Measurements from ENCODE around the gene GPR161. TPM values are rescaled to one million over a fixed set of nuclear protein-coding genes. Genes with fewer than 3 reads are reported as not detected.
A peak's percentile ranks its signal among the peaks of the same experiment; 100 is the strongest.

GPR161 gene
- total and polyA plus RNA-seq, 4 donors: 17.3 to 22.7 (median 21.3) TPM

DNA sequence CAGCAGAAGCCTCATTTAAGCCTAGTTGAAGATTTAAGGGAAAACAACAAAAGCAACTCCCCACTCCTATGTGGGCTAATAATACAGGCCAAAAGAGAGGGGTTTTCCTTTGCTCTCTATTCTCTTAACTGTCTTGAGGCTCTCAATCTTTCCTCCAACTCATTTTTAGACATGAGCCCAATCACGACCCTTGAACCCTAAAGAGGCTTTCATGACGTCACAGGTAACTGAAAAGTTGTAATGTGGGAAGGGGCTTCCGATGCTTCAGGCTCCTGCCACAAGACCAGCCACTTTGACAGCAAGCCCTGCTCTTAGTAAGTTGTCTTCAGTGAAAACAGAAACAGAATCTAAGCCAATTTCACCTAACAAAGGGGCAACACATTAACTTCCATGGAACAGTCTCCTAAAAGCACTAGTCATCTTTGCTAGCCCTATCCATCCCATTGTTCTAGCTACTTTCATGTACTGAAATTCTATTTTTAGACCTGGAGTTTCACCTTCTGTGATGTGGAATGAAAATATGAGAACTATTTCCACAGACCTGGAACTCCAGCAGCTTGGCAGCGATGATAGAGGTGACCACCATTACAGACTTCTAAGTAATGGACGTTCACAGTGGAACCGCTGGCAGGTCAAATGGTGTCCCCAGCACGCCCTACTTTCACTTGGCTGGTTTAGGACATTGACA, 36.3 kb downstream of the GPR161 start:
- Histone ChIP-seq H3K9me3 (ENCODE audit: control insufficient read depth, insufficient read depth, low read length) (no peaks in the 10 kb centered on the region), H3K27ac (ENCODE audit: low read depth, low read length) (no peak overlapping the region), H3K27me3 (ENCODE audit: control insufficient read depth, insufficient read depth, low read length) (no peaks in the 10 kb centered on the region), H3K4me1 (ENCODE audit: control insufficient read depth, insufficient read depth, low read length) (peaks cover 7% of the 10 kb centered on the region), H3K36me3 (ENCODE audit: control insufficient read depth, insufficient read depth, low read length) (peaks cover 54% of the 10 kb centered on the region), H3K4me3 (ENCODE audit: low read depth, low read length) (no peak overlapping the region)
- 91% methylated on average over 4 of the region's 7 CpGs for WGBS (ENCODE audit: insufficient coverage)
- no peak for DNase-seq (ENCODE audit: low read depth in 4 of 6, low spot score in 6 of 6)

DNA sequence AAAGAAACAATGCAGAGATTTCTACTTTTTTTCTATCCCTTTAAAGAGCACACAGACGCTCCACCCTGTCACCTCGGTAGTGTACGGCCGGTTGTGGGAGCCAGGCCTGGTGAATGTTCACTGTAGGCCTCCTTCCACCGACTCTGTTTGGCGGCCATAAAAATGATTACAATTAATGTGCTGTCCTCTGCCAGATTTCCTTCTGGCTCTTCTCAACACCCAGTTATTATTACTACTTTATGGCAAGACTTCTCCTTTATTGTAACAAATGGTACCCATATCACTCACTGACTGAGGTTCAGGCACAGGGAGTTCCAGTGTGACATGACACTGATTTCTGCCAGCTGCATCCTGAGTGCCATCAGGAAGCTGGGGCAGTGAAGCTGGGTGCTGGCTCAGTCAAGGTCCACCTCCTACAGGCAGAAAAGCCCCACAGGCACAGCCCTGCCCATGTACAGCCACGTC, 37.4 kb downstream of the GPR161 start:
- H3K36me3 ChIP-seq (ENCODE audit: control insufficient read depth, insufficient read depth, low read length): peaks cover 51% of the 10 kb centered on the region
- 41% methylated on average over 4 of the region's 7 CpGs for WGBS (ENCODE audit: insufficient coverage)

DNA sequence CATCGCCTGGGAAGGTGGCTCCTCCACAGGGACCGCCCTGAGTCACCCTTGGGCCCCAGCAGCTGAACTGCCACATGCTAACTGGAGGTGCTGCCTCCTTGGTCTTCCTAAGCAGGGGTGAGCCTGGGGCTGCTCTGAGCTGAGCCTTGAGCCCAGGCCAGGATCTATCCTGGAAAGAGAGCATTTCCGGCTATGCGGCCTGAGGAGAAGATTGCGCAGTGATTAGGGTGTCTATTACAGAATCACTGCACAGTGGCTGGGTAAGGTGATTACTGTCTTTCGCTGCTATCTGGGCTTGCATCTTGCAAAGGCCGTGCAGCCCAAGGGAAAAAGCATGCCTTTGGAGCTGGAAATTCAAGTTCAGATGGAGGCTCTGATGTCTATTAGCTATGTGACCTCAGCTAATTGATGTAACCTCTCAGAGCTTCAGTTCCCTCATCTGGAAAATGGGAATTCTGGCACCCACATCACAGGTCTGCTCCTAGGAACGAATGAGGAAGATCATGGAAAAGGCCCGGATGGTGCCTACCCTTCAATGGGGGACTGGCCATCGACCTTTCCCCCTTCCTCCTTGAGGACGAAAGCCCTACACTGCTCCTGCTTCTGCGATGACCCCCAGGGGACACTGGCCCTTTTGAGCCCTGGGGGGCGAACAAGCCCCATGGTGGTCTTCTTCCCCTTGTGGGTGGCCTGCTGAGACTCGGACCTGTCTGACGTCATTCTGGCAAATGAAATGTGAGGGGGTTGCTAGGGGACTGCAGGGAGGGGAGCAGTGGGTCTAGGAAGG, 38.0 kb downstream of the GPR161 start:
- Histone ChIP-seq H3K27me3 (ENCODE audit: control insufficient read depth, insufficient read depth, low read length) (no peaks in the 10 kb centered on the region), H3K4me3 (ENCODE audit: low read depth, low read length) (no peak overlapping the region), H3K27ac (ENCODE audit: low read depth, low read length) (no peak overlapping the region), H3K36me3 (ENCODE audit: control insufficient read depth, insufficient read depth, low read length) (peaks cover 47% of the 10 kb centered on the region), H3K4me1 (ENCODE audit: control insufficient read depth, insufficient read depth, low read length) (peaks cover 7% of the 10 kb centered on the region), H3K9me3 (ENCODE audit: control insufficient read depth, insufficient read depth, low read length) (no peaks in the 10 kb centered on the region)
- no peak for DNase-seq (ENCODE audit: low read depth in 4 of 6, low spot score in 6 of 6)
- 97% methylated on average over 10 of the region's 15 CpGs for WGBS (ENCODE audit: insufficient coverage)

More for the DNA sequence above, 37.4 kb downstream of the GPR161 start:
- Histone ChIP-seq H3K4me3 (ENCODE audit: low read depth, low read length) (no peak overlapping the region), H3K27ac (ENCODE audit: low read depth, low read length) (no peak overlapping the region), H3K27me3 (ENCODE audit: control insufficient read depth, insufficient read depth, low read length) (no peaks in the 10 kb centered on the region), H3K4me1 (ENCODE audit: control insufficient read depth, insufficient read depth, low read length) (peaks cover 7% of the 10 kb centered on the region), H3K9me3 (ENCODE audit: control insufficient read depth, insufficient read depth, low read length) (no peaks in the 10 kb centered on the region)
- DNase-seq (ENCODE audit: low read depth in 4 of 6, low spot score in 6 of 6): no peak

DNA sequence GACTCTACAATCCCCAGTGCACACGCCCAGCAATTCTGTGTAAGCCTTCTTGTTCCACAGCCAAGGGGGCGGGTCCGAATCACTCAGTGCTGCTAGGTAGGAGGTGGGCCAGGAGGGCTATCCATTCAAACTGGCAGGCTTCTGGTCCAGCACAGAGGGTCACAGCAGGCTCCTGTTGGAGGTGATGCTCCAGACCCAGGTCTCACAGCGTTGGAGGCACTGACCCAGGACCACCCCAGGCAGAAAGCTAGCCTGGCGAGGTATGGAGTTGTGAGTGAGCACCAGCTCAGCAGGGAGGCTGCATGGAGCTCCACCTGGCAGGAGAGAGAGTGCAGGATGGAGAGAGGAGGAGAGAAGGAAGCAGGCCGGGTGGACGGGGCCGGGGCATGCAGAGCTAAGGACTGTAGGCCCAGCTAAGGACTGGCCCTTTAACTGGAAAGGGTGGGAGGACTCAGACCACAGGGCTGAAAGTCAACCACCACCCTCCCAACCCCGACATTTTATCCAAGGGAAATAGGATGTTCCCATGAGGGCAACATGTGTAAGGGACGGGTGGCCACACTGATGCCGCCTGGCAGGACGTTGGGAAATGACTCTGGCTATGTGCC, 38.7 kb downstream of the GPR161 start:
- no peak overlapping the region for H3K4me3 ChIP-seq (ENCODE audit: low read depth, low read length)
- no peak overlapping the region for H3K27ac ChIP-seq (ENCODE audit: low read depth, low read length)
- DNase-seq (ENCODE audit: low read depth in 4 of 6, low spot score in 6 of 6): no peak
- WGBS (ENCODE audit: insufficient coverage): 97% methylated on average over 11 of the region's 12 CpGs
- peaks cover 42% of the 10 kb centered on the region for H3K36me3 ChIP-seq (ENCODE audit: control insufficient read depth, insufficient read depth, low read length)
- no peaks in the 10 kb centered on the region for H3K27me3 ChIP-seq (ENCODE audit: control insufficient read depth, insufficient read depth, low read length)
- H3K4me1 ChIP-seq (ENCODE audit: control insufficient read depth, insufficient read depth, low read length): peaks cover 7% of the 10 kb centered on the region
- H3K9me3 ChIP-seq (ENCODE audit: control insufficient read depth, insufficient read depth, low read length): no peaks in the 10 kb centered on the region

DNA sequence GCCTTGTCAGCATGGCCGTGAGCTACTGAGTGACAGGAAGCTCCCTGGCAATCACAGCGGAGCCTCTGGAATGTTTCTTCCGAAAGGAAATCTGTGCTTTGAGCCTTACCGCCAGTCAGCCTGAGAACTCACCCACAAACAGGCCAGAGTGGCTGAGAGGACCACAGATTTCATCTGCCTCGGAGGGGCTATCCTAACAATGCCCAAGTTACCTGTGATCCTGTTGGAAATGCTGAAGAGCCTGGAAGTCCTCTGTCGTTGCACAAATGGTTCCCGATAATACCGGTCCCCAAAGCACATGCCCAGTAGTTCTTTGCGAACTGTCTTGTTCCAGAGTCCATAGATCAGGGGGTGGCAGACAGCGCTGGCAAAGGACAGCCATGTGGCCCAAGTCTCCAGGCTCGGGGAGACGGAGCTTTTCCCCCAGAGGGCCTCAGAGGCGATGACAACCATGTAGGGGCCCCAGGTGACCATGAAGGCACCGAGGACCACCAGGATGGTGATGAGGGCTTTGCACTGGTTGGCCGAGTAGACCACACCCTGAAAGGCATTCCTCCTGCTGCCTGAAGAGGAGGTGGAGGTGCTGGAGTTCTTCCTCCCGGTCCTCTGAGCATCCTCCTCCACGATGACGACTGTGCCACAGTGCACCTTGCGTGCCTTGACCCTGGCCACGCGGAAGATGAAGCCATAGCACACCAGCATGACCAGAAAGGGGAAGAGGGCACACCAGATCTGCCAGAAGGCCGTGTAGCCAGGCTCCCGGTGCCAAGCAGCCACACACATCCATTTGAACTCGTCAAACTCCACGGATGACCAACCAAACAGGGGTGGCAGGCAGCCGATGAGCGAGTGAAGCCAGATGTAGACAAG, 40.2 kb downstream of the GPR161 start:
- WGBS (ENCODE audit: insufficient coverage): 91% methylated on average over 24 of the region's 27 CpGs
- Histone ChIP-seq H3K4me1 (ENCODE audit: control insufficient read depth, insufficient read depth, low read length) (peaks cover 19% of the 10 kb centered on the region), H3K4me3 (ENCODE audit: low read depth, low read length) (no peak overlapping the region), H3K27ac (ENCODE audit: low read depth, low read length) (no peak overlapping the region), H3K9me3 (ENCODE audit: control insufficient read depth, insufficient read depth, low read length) (no peaks in the 10 kb centered on the region), H3K36me3 (ENCODE audit: control insufficient read depth, insufficient read depth, low read length) (peaks cover 53% of the 10 kb centered on the region), H3K27me3 (ENCODE audit: control insufficient read depth, insufficient read depth, low read length) (no peaks in the 10 kb centered on the region)
- no peak for DNase-seq (ENCODE audit: low read depth in 4 of 6, low spot score in 6 of 6)

DNA sequence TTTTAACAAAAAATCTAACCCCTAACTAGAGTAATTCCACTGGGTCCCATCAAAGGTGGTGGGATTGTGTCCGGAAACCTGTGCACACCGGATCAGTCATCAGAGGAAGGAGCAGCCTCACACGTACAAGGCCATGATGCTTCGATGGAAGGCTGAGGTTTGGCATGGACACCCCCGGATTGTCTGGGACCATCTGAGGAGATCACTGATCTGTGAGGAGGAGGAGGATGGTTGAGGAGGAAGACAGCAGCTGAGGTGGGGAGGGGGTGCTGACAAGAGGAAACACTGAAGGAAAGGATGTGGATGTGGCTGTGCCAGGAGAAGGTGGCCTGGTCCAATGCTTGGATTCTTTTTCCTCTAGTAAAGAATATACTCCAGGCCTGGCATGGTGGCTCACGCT, 41.3 kb downstream of the GPR161 start:
- WGBS (ENCODE audit: insufficient coverage): 95% methylated on average over 5 of the region's 6 CpGs
- H3K4me1 ChIP-seq (ENCODE audit: control insufficient read depth, insufficient read depth, low read length): peaks cover 19% of the 10 kb centered on the region
- DNase-seq (ENCODE audit: low read depth in 4 of 6, low spot score in 6 of 6): no peak
- no peaks in the 10 kb centered on the region for H3K9me3 ChIP-seq (ENCODE audit: control insufficient read depth, insufficient read depth, low read length)
- no peaks in the 10 kb centered on the region for H3K27me3 ChIP-seq (ENCODE audit: control insufficient read depth, insufficient read depth, low read length)
- H3K4me3 ChIP-seq (ENCODE audit: low read depth, low read length): no peak overlapping the region
- peaks cover 61% of the 10 kb centered on the region for H3K36me3 ChIP-seq (ENCODE audit: control insufficient read depth, insufficient read depth, low read length)
- H3K27ac ChIP-seq (ENCODE audit: low read depth, low read length): no peak overlapping the region

DNA sequence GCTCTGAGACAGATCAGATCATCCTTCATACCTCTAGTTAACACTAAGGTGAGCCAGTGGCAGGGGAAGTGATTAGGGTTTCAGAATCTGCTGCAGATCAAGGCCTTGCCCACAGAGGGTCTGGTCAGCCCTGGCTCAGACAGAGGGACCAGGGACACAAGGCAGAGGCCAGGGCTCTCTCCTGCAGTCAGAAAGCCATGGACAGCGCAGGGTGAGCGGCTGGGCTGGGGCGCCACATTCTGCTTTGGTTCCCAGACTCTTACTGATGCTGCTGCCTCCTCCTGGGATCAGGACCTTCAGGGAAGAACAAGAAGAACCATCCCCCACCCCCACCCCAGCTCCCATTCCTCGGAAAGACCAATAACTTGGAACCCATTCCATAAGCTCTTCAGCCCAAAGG, 43.1 kb downstream of the GPR161 start:
- H3K4me1 ChIP-seq (ENCODE audit: control insufficient read depth, insufficient read depth, low read length): peaks cover 19% of the 10 kb centered on the region
- no peaks in the 10 kb centered on the region for H3K27me3 ChIP-seq (ENCODE audit: control insufficient read depth, insufficient read depth, low read length)
- no peak for DNase-seq (ENCODE audit: low read depth in 4 of 6, low spot score in 6 of 6)
- no peak overlapping the region for H3K27ac ChIP-seq (ENCODE audit: low read depth, low read length)
- H3K9me3 ChIP-seq (ENCODE audit: control insufficient read depth, insufficient read depth, low read length): no peaks in the 10 kb centered on the region
- no peak overlapping the region for H3K4me3 ChIP-seq (ENCODE audit: low read depth, low read length)
- WGBS (ENCODE audit: insufficient coverage): 92% methylated on average over 4 of the region's 4 CpGs
- H3K36me3 ChIP-seq (ENCODE audit: control insufficient read depth, insufficient read depth, low read length): peaks cover 66% of the 10 kb centered on the region

DNA sequence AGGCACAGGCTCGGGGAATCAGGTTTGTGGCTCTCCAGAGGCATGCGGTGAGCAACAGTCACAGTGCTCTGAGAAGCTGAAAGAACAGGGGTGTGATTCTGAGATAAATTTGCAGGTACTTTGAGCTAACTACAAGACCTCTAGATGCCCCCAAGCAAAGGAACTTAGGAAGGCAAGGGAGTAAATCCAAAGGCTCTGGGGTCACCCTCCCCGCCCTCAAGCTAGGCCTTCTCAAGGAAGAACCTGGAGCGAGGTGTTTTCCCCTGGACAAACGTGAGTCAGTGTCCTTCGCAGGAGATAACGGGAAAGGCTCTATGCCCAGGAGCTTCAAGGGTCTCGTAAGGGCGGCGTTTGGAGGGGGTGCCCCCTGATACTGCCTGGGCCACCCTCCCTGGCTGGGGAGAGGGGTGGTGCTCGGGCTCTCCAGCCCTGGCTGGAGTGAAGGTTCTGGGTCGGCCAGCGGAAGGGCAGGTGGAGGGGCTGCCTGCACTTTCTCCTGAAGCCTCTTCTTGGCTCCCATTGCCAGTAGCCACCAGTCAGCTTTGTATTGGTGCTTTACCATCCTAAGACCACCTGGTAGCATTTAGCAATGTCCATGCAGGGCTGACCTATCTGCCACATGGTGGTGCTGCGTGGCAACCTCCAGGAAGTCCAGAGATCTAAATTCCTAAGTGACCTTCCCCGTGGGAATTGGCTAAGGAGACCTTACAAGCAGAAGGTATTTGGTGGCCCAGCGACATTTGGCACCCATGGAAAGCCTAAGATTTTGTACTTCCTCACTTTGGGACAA, 44.0 kb downstream of the GPR161 start:
- 86% methylated on average over 15 of the region's 16 CpGs for WGBS (ENCODE audit: insufficient coverage)
- Histone ChIP-seq H3K36me3 (ENCODE audit: control insufficient read depth, insufficient read depth, low read length) (peaks cover 61% of the 10 kb centered on the region), H3K27me3 (ENCODE audit: control insufficient read depth, insufficient read depth, low read length) (no peaks in the 10 kb centered on the region), H3K27ac (ENCODE audit: low read depth, low read length) (no peak overlapping the region), H3K4me3 (ENCODE audit: low read depth, low read length) (no peak overlapping the region), H3K9me3 (ENCODE audit: control insufficient read depth, insufficient read depth, low read length) (no peaks in the 10 kb centered on the region), H3K4me1 (ENCODE audit: control insufficient read depth, insufficient read depth, low read length) (peaks cover 19% of the 10 kb centered on the region)
- peak in 1 of 6 donors; percentile 14 for DNase-seq (ENCODE audit: low read depth in 4 of 6, low spot score in 6 of 6)
